Measurements from ENCODE around the gene YKT6.

The YKT6 gene

GRCh38 chr7:44216521-44217222, 15.9 kb downstream of the YKT6 start:
- TF ChIP-seq ZNF518A (tag by site-specific recombination; conservative IDR thresholded peaks at IDR 0.05; ENCODE audit: low read depth) = no peak
- TF ChIP-seq GLIS2 (tag by site-specific recombination; IDR thresholded peaks at IDR 0.05) = no peak
- TF ChIP-seq ZNF558 (tag by site-specific recombination; IDR thresholded peaks at IDR 0.05) = no peak
- TF ChIP-seq ZNF645 (tag by site-specific recombination; IDR thresholded peaks at IDR 0.05) = no peak
- TF ChIP-seq ZNF214 (tag by site-specific recombination; IDR thresholded peaks at IDR 0.05; ENCODE audit: borderline replicate concordance) = no peak
- no peak for TF ChIP-seq ZNF202 (tag by site-specific recombination; IDR thresholded peaks at IDR 0.05; ENCODE audit: borderline replicate concordance)
- no peak for TF ChIP-seq ZNF155 (tag by site-specific recombination; IDR thresholded peaks at IDR 0.05)
- no peak for TF ChIP-seq ZNF221 (tag by site-specific recombination; IDR thresholded peaks at IDR 0.05; ENCODE audit: borderline replicate concordance)
- no peak for TF ChIP-seq ZNF510 (tag by site-specific recombination; IDR thresholded peaks at IDR 0.05; ENCODE audit: insufficient replicate concordance)
- no peak for TF ChIP-seq ZNF664 (tag by site-specific recombination; IDR thresholded peaks at IDR 0.05)
- no peak for TF ChIP-seq ZNF19 (tag by site-specific recombination; IDR thresholded peaks at IDR 0.05; ENCODE audit: low read depth)
- TF ChIP-seq ZSCAN30 (tag by site-specific recombination; IDR thresholded peaks at IDR 0.05) = no peak
- TF ChIP-seq ZNF768 (tag by site-specific recombination; IDR thresholded peaks at IDR 0.05) = no peak
- no peak for TF ChIP-seq ZNF280C (tag by site-specific recombination; IDR thresholded peaks at IDR 0.05)
- no peak for TF ChIP-seq ZSCAN16 (tag by site-specific recombination; IDR thresholded peaks at IDR 0.05)
- no peak for TF ChIP-seq ZSCAN5A (tag by site-specific recombination; IDR thresholded peaks at IDR 0.05)
- no peak for TF ChIP-seq ZBTB49 (tag by site-specific recombination; IDR thresholded peaks at IDR 0.05; ENCODE audit: low read depth)
- TF ChIP-seq ZNF24 (tag by site-specific recombination; IDR thresholded peaks at IDR 0.05) = no peak
- TF ChIP-seq ZNF2 (tag by site-specific recombination; IDR thresholded peaks at IDR 0.05) = no peak
- Histone ChIP-seq H3K36me3 (ENCODE audit: control insufficient read depth in 2 of 2, insufficient read depth in 1 of 2, low read length in 2 of 2) (peaks cover 0 to 18% of the 10 kb centered on the region in 2 experiments; a peak in 1 of 3 replicates), H3K9me3 (ENCODE audit: control insufficient read depth, insufficient read depth, low read depth, low read length) (no peaks in the 10 kb centered on the region), H3K27ac (ENCODE audit: extremely low read depth, low read depth, low read length) (no peak overlapping the region), H3K4me3 (ENCODE audit: low read depth, low read length) (no peak overlapping the region), H3K4me1 (ENCODE audit: control insufficient read depth, insufficient read depth, low read length) (no peaks in the 10 kb centered on the region)
- ChIA-PET CTCF (no interaction called here), POLR2A (no interaction called here)

Measured in HEK293 (cell line).